GM10266 (cell line): ENCODE measurements around the gene ABHD2.
"Not testable (repeated sequence)": the region's sequence is repeated elsewhere in the genome, so short reads cannot be mapped to it uniquely, and the experiment has no call there.

Source experiments
- DNase-seq: peaks from one replicate; pipeline ENCODE4 v3.0.0; 2012; ENCODE audit errors: extremely low spot score
- TF ChIP-seq, protein P1 (sequence below): IDR thresholded peaks from 2 replicates; pipeline ENCODE4 v1.5.1; 2012; ENCODE audit warnings: mild to moderate bottlenecking, low read depth; ENCODE audit not compliant: control insufficient read depth, insufficient read depth; ENCODE audit errors: missing control alignments

The ABHD2 gene

DNA sequence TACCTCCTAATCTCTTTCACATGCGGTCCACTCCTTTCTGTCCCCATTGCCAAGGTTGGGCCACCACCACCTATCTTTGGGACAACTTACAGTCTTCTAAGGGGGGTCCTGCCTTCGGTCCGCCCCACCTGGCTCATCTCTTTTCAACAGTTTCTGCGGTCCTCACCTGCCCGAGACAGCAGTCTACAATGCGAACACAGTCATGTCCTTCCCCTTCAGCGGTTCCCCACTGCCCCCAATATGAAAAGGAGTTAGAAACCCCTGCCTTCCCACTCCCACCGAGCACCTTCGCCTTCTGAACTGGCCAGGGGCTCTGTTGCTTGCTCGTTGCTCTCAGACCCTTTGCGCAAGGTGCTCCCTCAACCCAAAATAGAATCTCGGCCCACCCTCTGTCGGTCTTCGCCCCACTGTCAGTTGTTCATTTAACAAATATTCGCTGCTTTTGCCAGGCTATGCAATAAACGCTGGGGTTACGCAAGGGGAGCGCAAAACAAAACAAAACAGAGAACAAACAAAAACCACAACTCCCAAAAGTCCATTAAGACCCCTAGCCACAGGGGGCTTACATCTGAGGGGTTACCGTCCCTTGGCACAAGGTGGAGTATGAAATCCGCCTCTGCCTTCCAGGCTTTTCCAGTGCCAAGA is 154.9 kb downstream of the ABHD2 start:
- DNase-seq, result no peak
- TF ChIP-seq, protein P1, sequence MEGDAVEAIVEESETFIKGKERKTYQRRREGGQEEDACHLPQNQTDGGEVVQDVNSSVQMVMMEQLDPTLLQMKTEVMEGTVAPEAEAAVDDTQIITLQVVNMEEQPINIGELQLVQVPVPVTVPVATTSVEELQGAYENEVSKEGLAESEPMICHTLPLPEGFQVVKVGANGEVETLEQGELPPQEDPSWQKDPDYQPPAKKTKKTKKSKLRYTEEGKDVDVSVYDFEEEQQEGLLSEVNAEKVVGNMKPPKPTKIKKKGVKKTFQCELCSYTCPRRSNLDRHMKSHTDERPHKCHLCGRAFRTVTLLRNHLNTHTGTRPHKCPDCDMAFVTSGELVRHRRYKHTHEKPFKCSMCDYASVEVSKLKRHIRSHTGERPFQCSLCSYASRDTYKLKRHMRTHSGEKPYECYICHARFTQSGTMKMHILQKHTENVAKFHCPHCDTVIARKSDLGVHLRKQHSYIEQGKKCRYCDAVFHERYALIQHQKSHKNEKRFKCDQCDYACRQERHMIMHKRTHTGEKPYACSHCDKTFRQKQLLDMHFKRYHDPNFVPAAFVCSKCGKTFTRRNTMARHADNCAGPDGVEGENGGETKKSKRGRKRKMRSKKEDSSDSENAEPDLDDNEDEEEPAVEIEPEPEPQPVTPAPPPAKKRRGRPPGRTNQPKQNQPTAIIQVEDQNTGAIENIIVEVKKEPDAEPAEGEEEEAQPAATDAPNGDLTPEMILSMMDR, result no peak

DNA sequence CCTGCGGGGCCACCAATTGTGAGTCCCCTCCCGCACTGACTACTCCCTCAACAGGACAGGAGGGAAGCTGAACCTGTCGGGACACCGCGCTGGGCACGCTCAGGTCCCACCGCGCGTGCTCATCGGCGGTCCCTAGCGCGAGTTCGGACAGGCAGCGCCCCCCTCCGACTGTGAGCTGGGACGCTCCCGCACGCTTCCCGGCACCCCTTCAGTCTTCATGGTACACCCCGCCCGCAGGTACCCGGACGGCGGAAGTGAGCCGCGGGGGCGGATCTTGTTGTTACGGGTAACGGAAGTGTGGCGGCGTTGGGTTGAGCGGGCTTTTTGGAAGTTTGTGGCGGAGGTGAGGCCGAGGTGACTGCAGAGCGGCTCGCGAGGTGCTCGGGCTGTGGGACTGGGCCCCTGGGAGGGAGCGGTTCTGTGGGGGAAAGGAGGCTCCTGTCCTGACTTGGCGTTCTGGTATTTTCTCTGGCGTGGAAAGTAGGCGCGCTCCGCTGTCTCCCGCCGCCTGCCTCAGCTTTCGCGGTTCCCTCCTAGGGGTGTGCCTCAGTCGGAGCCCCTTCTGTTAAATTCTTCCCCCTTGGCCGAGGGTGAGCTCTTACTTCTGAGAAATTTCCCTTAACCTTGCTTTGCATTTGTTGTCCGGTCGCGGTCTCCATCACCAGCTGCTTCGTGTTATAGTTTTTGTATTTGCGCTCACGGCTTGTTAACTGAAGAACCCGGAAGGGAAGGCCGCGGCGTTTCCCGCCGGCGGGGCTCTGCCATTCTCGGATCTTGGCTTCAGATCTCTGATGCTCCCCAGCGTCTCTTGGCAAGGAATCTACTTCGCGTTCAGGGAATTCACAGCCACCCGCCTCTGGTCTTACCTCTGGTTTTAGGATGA is 155.7 kb downstream of the ABHD2 start, which contains the start of gene FANCI:
TSS of gene FANCI (plus strand) at position 289 of the 883 bp plus-strand sequence. CDS start 3,669 bp downstream, outside the sequence.
- TF ChIP-seq, protein P1, result peak; percentile 74

DNA sequence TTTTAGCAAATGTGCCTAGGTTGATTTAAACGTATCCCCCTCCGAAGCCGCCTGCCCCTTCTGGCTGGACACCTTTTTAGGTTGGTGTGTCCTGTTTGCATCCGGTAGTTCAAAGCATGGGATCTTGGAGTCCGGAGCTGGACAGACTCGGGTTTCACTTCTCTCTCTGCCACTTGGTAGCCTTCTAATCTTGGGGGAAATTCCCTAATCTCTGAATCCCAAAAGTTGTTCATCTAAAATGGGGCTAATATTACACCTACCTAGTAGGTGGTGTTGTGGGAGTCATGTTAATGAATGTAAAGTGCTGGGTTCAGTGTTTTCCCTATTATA is 156.3 kb downstream of the ABHD2 start:
- no peak for DNase-seq
- TF ChIP-seq, protein P1, result no peak

More for the DNA sequence above, 155.7 kb downstream of the ABHD2 start, which contains the start of gene FANCI:
- peak; percentile 89 for DNase-seq

GRCh38 chr15:89247446-89247845 is 159.2 kb downstream of the ABHD2 start:
- DNase-seq, result no peak
- TF ChIP-seq, protein P1, result no peak

DNA sequence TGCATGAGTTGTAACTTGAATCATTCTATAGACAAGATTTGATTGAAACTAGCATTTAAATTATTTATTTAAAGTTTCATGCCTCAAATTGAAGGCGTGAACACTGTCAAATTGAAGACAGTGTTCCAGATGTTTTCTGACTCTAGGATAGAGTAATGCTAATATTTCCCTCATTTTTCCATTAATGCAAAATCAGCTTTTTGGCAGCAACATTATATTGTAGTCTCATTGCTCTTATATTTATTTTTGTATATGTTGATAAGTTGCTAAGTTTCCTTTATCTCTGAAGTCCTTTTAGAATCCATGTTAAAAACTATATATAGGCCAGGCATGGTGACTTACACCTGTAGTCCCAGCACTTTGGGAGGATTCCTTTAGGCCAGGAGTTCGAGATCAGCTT is 160.3 kb downstream of the ABHD2 start:
- TF ChIP-seq, protein P1, result no peak
- DNase-seq, result no peak

GRCh38 chr15:89250142-89250541 is 161.9 kb downstream of the ABHD2 start:
- DNase-seq, result not testable (repeated sequence)
